Breast epithelium (tissue), 4 donors: ENCODE results near the gene SSU72. TPM values are rescaled to one million over a fixed set of nuclear protein-coding genes. Genes with fewer than 3 reads are reported as not detected.
"Not testable (repeated sequence)": the region's sequence is repeated elsewhere in the genome, so short reads cannot be mapped to it uniquely, and the experiment has no call there.

Experiments
- DNase-seq, 2 donors: peaks; one replicate each; pipeline ENCODE4 v3.0.0-alpha.2; 2019; ENCODE audit warnings: low spot score in 2 of 2
- H3K27ac ChIP-seq, 2 donors: fragments of 200-600 bp; sonication (generic) in 1 of 2; one replicate each; pipeline ENCODE4 v1.5.1; 2016 to 2019; ENCODE audit warnings: mild to moderate bottlenecking in 1 of 2
- H3K27me3 ChIP-seq, 2 donors: fragments of 200-600 bp; sonication (generic) in 1 of 2; one replicate each; pipeline versions ENCODE4 v1.5.1 to v1.6.0; 2017 to 2019; ENCODE audit warnings: control low read depth in 1 of 2, mild to moderate bottlenecking in 1 of 2
- H3K36me3 ChIP-seq: fragments of 200-600 bp; one replicate; pipeline ENCODE4 v1.5.1; 2019
- H3K4me1 ChIP-seq, 2 donors: fragments of 200-600 bp; sonication (generic); one replicate each; pipeline ENCODE4 v1.5.1; 2016 to 2019; ENCODE audit warnings: control low read depth in 1 of 2
- H3K4me3 ChIP-seq, 3 donors: fragments of 200-600 bp; sonication (generic); 1 replicate in 2 of 3; 2 replicates in 1 of 3; pipeline ENCODE4 v1.5.1; 2016 to 2019; ENCODE audit warnings: mild to moderate bottlenecking in 3 of 3, moderate library complexity in 2 of 3
- H3K9me3 ChIP-seq, 2 donors: fragments of 200-600 bp; sonication (generic) in 1 of 2; one replicate each; pipeline ENCODE4 v1.5.1; 2016 to 2019; ENCODE audit warnings: control low read depth in 1 of 2
- CTCF ChIP-seq, 3 donors: fragments of 450-650 bp; IDR thresholded peaks; one replicate each; pipeline ENCODE4 v1.5.1; 2016 to 2017; ENCODE audit warnings: antibody characterized with exemption in 3 of 3, mild to moderate bottlenecking in 3 of 3, moderate library complexity in 3 of 3
- POLR2A ChIP-seq: fragments of 450-650 bp; IDR thresholded peaks from one replicate; pipeline ENCODE4 v1.6.1; 2016; ENCODE audit warnings: antibody characterized with exemption, mild to moderate bottlenecking, moderate library complexity
- POLR2AphosphoS5 ChIP-seq, 3 donors: sonication (generic); formaldehyde crosslinking; IDR thresholded peaks; one replicate each; pipeline ENCODE4 v1.6.1; 2017; ENCODE audit warnings: antibody characterized with exemption in 3 of 3
- intact Hi-C: fragments of 100-400 bp; cut with DNase I; formaldehyde crosslinking; loops from one replicate; pipeline ENCODE4 v1.15.1; 2023; ENCODE audit warnings: low total_unique reads
- total RNA-seq, 3 donors: library from RNA; depleted of rRNA; stranded (reverse); fragments of >200 nt; gene quantifications; one replicate each; pipeline ENCODE4 v1.1.0, GENCODE V29; 2016

SSU72 gene
- total RNA-seq, 3 donors from 2014 or later, result 100 to 125 (median 114) TPM

- Histone ChIP-seq H3K27ac (no peak overlapping the region), H3K9me3 (no peaks in the 10 kb centered on the region), H3K36me3 (no peaks in the 10 kb centered on the region), H3K4me3 (no peak overlapping the region), H3K27me3 (no peaks in the 10 kb centered on the region), H3K4me1 (no peaks in the 10 kb centered on the region)
- intact Hi-C loops, result no loop called here
- TF ChIP-seq CTCF (IDR thresholded peaks at IDR 0.05) (no peak), POLR2AphosphoS5 (IDR thresholded peaks at IDR 0.05) (no peak), POLR2A (no peak)
- no peak for DNase-seq
Measured at GRCh38 chr1:1507305-1507704, 67.4 kb downstream of the SSU72 start.

- intact Hi-C loops, H3K36me3 ChIP-seq, DNase-seq, H3K27me3 ChIP-seq, H3K4me1 ChIP-seq, H3K9me3 ChIP-seq: not testable (repeated sequence)
- Histone ChIP-seq H3K4me3 (peak overlapping the region in 1 of 3 donors; percentile 31), H3K27ac (peak overlapping the region; percentile 84 to 90)
Measured at GRCh38 chr1:1505801-1506200, 68.9 kb downstream of the SSU72 start.

GRCh38 chr1:1505366-1505798, 69.3 kb downstream of the SSU72 start:
- DNase-seq, result peak in 1 of 2 donors; percentile 53
- peak in 2 of 3 donors; percentile 23 to 65 for TF ChIP-seq CTCF (IDR thresholded peaks at IDR 0.05)
- H3K27me3 ChIP-seq, intact Hi-C loops, H3K4me1 ChIP-seq, H3K36me3 ChIP-seq, H3K9me3 ChIP-seq: not testable (repeated sequence)
- Histone ChIP-seq H3K4me3 (peak overlapping the region in 2 of 3 donors; percentile 31 to 59), H3K27ac (peak overlapping the region; percentile 84 to 90)

- DNase-seq, result peak; percentile 87 to 88
- peak; percentile 74 to 88 (median 75) for TF ChIP-seq CTCF (IDR thresholded peaks at IDR 0.05)
- peak; percentile 29 to 42 (median 30) for TF ChIP-seq POLR2AphosphoS5 (IDR thresholded peaks at IDR 0.05)
- H3K36me3 ChIP-seq, intact Hi-C loops, H3K9me3 ChIP-seq, H3K4me1 ChIP-seq, H3K27me3 ChIP-seq: not testable (repeated sequence)
- H3K27ac ChIP-seq, result peak overlapping the region; percentile 84 to 90
- H3K4me3 ChIP-seq, result peak overlapping the region in 2 of 3 donors; percentile 31 to 59
Measured at GRCh38 chr1:1504777-1505365, 69.8 kb downstream of the SSU72 start.

DNA sequence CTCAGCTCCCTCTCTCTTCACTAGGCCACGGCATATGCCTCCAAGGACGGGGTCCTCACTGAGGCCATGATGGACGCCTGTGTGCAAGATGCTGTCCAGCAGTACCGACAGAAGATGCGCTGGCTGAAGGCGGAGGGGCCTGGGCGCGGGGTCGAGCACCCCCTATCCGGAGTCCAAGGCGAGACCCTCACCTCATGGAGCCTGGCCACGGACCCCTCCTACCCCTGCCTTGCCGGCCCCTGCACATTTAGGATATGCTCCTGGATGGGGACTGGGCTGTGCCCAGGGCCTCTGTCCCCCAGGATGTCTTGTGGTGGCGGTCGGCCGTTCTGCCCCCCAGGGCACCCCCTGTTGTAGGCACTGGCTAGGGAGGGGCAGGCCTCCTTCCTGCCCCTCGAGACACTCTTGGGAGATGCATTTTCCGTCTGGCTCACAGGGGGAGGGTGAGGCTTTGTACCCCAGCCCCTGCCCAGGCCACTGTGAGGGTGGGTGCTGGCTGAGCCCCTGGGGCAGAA, 79.1 kb downstream of the SSU72 start:
- DNase-seq, H3K27me3 ChIP-seq, H3K4me3 ChIP-seq, H3K36me3 ChIP-seq, H3K27ac ChIP-seq, H3K4me1 ChIP-seq, intact Hi-C loops, H3K9me3 ChIP-seq: not testable (repeated sequence)

GRCh38 chr1:1494311-1494710, 80.4 kb downstream of the SSU72 start:
- DNase-seq, H3K4me1 ChIP-seq, H3K27me3 ChIP-seq, intact Hi-C loops, H3K36me3 ChIP-seq, H3K9me3 ChIP-seq, H3K27ac ChIP-seq, H3K4me3 ChIP-seq: not testable (repeated sequence)

Other genes starting within 250 kb of the SSU72 start
- under 1 TPM in 2 of 3 donors, not detected in 1; 0.16 to 0.33 TPM for gene TAS1R3, start 243.6 kb downstream of the SSU72 start, total RNA-seq
- gene DVL1, start 225.4 kb downstream of the SSU72 start, total RNA-seq, result 10 to 100 TPM; 55.2 to 70.1 (median 55.2) TPM
- gene MXRA8, start 216.3 kb downstream of the SSU72 start, total RNA-seq, result 100 to 1,000 TPM in 1 of 3 donors, 10 to 100 TPM in 2; 93.4 to 308 (median 99.8) TPM
- gene AURKAIP1, start 199.7 kb downstream of the SSU72 start, total RNA-seq, result 100 to 1,000 TPM in 1 of 3 donors, 10 to 100 TPM in 2; 91.3 to 116 (median 99.6) TPM
- gene CCNL2, start 175.5 kb downstream of the SSU72 start, total RNA-seq, result 100 to 1,000 TPM; 170 to 325 (median 285) TPM
- gene MRPL20, start 167.6 kb downstream of the SSU72 start, total RNA-seq, result 100 to 1,000 TPM; 127 to 149 (median 147) TPM
- 10 to 100 TPM; 10.2 to 16.0 (median 12.2) TPM for gene ANKRD65, start 153.6 kb downstream of the SSU72 start, total RNA-seq
- 10 to 100 TPM; 13.0 to 44.8 (median 35.7) TPM for gene VWA1, start 139.2 kb downstream of the SSU72 start, total RNA-seq
- gene ATAD3C, start 125.2 kb downstream of the SSU72 start, total RNA-seq, result 1 to 10 TPM; 1.9 to 8.5 (median 4.3) TPM
- gene ATAD3B, start 103.1 kb downstream of the SSU72 start, total RNA-seq, result 10 to 100 TPM in 2 of 3 donors, 1 to 10 TPM in 1; 9.9 to 22.9 (median 22.4) TPM
- gene ATAD3A, start 62.7 kb downstream of the SSU72 start, total RNA-seq, result 10 to 100 TPM; 14.9 to 22.3 (median 15.5) TPM
- gene TMEM240, start 34.2 kb downstream of the SSU72 start, total RNA-seq, result 1 to 10 TPM; 3.5 to 8.8 (median 3.8) TPM
- 1 to 10 TPM in 1 of 3 donors, under 1 TPM in 2; 0.48 to 2.9 (median 0.98) TPM for gene FNDC10, start 25.3 kb upstream of the SSU72 start, total RNA-seq
- gene MIB2, start 40.6 kb upstream of the SSU72 start, total RNA-seq, result 10 to 100 TPM; 32.0 to 69.5 (median 48.9) TPM
- 10 to 100 TPM in 1 of 3 donors, 1 to 10 TPM in 2; 2.7 to 15.5 (median 7.5) TPM for gene MMP23B, start 57.3 kb upstream of the SSU72 start, total RNA-seq
- gene CDK11B, start 84.1 kb upstream of the SSU72 start, total RNA-seq, result 10 to 100 TPM; 17.4 to 30.3 (median 26.2) TPM
- 10 to 100 TPM; 37.3 to 96.4 (median 45.6) TPM for gene SLC35E2B, start 117.9 kb upstream of the SSU72 start, total RNA-seq
- gene CDK11A, start 149.5 kb upstream of the SSU72 start, total RNA-seq, result 10 to 100 TPM; 27.8 to 51.8 (median 41.6) TPM
- 10 to 100 TPM; 71.1 to 89.1 (median 87.4) TPM for gene NADK, start 203.6 kb upstream of the SSU72 start, total RNA-seq